GM21717 (cell line): ENCODE data around the gene CRAMP1.

Experiments used
- ATAC-seq: cut with Tn5 transposase; IDR thresholded peaks from one replicate; pipeline ENCODE4 v1.9.1; 2021; ENCODE audit warnings: mild to moderate bottlenecking, moderate library complexity; ENCODE audit not compliant: unreplicated experiment

CRAMP1 gene, protein sequence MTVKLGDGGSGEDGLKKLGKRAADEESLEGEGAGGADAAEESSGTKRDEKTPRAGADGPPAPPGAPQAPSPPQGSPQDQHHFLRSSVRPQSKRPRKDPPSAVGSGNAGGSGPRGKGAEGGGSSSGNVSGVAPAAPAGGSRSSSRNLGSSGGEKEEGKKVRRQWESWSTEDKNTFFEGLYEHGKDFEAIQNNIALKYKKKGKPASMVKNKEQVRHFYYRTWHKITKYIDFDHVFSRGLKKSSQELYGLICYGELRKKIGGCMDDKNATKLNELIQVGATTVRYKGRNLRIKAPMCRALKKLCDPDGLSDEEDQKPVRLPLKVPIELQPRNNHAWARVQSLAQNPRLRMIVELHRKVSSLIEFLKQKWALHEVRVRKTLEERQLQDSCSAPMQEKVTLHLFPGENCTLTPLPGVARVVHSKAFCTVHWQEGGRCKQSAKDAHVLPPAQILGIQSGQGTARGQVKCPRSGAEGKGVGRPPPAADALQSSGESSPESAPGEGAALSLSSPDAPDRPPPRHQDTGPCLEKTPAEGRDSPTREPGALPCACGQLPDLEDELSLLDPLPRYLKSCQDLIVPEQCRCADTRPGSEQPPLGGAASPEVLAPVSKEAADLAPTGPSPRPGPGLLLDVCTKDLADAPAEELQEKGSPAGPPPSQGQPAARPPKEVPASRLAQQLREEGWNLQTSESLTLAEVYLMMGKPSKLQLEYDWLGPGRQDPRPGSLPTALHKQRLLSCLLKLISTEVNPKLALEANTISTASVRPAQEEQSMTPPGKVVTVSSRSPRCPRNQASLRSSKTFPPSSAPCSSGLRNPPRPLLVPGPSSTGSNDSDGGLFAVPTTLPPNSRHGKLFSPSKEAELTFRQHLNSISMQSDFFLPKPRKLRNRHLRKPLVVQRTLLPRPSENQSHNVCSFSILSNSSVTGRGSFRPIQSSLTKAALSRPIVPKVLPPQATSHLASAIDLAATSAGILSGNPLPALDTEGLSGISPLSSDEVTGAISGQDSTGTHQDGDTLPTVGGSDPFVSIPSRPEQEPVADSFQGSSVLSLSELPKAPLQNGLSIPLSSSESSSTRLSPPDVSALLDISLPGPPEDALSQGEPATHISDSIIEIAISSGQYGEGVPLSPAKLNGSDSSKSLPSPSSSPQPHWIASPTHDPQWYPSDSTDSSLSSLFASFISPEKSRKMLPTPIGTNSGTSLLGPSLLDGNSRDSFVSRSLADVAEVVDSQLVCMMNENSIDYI (N-terminal part only)

DNA sequence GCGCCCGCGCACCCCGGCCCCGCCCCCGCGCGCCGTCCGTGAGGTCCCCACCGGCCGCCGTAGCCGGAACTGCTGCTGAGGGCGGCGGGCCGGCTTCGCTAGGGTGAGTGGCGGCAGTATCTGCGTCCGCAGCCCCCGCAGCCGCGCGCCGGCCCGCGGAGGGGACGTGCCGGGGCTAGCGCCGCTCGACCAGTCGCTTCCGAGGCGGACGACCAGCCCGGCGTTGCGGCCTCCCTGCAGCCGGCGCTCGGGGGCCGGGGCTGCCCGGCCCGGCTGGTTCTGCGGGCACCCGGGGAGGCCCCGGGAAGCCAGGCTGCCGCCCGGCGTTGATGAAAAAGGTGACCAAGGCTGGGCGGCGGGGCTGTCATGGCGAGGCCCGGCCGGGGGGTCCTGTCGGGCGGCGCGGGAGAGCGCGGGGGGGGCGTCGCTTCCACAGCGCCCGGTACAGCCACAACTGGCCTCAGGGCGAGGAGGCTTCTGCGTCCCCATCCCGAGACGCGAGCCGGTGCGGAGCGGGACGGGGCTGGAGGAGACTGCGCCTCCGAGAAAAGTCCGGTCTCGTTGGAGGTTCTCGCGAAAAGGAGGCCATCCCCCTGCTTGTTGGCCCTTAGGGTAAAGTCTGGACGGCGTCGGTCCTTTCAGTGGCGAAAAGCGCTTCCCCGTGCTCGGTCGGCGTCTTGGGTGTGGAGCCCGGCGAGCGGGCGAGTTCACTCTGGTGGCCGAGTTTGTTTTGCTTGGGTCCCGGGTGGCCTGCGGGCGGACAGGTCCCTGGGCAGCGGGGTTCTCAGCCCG lies at the start of gene CRAMP1:
Gene CRAMP1, plus strand, starts transcription at position 41 of the 792 bp plus-strand sequence. CDS start 2,280 bp downstream, outside the sequence.
- peak; percentile 7 for ATAC-seq

DNA sequence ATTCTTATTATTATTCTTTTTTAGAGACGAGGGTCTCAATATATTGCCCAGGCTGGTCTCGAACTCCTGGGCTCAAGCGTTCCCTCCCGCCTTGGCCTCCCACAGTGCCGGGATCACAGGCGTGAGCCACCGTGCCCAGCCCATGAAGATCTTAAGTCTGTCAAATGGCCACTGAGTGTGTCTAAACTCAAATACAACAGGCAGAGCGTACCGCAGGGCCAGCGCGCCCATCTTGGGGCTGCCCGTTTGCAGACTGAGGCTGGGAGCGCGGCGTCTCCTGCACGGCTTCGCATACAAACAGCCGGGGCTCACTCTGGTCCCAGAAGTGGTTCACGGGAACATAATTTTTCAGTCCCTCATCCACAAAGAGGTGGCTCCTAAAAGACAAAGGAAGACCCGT lies 48.4 kb upstream of the CRAMP1 start:
- ATAC-seq = no peak

DNA sequence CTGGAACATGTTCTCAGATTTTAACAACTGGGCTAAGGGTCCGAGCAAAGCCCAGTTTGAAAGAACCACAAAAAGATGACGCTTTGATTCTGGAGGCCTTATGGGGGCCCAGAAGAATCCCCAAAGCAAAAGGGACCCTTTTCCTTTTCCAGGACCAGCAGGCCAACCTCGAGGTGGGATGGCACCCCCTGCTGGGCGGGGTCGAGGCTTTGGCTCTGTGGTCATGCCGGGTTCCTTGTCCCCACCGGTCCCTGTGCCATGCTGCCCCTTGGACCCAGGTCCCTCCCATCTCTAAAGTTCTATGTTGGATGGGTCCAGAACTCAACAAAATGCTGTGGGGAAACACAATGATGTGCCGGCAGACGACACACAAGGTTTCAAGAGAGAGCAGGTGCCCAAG lies 47.8 kb upstream of the CRAMP1 start:
- no peak for ATAC-seq

DNA sequence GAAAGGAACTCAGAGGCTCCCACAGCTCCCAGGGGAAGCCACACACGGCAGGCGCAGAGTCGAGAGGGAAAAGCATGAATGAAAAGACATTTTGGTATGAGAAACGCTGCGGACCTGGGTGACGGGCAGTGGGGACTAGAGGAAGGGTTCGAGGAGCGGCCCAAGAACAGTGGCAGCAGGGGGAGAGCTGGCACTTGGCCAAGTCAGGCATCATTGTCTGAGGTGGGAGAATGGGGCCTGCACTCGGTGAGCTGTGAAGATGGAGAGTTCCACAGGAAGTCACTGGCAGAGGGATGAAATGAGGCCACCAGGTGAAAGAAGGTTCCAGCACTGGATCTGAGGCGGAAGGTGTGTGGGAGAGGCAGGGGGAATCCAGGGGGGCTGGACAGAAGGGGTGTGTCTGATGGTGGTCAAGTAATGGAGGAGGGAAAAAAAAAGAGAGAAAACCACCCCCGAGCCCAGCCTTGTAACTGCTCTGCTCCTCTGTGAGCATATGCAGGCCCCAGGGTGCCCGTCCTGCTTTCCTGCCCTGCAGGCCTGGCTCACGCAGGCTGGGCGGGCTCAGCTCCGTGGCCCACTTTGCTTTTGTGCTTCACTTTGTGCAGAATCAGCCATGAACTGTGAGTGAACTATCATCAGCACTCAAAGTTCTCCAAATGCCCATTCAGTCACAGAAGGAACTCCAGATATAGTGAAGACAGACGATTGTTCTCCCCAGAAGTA lies 46.9 kb upstream of the CRAMP1 start:
- no peak for ATAC-seq

DNA sequence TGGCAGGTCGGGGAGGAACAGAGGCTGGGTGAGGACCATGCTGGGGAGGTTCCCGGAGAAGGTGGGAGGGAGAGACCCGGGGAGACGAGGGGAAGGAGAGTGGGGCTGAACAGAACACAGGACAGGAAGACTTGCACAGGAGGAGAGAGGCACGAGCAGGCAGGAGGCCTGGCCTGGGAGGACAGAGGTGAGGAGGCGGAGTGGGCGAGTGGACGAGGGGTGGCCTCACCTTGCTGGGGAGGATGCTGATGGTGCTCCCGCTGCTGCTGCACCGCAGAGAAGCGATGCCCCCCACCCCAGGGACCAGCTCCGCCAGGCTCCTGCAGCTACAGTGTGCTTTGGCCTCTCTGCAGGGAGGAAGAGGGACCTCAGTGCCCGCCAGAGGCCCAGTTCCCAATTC lies 44.2 kb upstream of the CRAMP1 start:
- ATAC-seq = no peak

DNA sequence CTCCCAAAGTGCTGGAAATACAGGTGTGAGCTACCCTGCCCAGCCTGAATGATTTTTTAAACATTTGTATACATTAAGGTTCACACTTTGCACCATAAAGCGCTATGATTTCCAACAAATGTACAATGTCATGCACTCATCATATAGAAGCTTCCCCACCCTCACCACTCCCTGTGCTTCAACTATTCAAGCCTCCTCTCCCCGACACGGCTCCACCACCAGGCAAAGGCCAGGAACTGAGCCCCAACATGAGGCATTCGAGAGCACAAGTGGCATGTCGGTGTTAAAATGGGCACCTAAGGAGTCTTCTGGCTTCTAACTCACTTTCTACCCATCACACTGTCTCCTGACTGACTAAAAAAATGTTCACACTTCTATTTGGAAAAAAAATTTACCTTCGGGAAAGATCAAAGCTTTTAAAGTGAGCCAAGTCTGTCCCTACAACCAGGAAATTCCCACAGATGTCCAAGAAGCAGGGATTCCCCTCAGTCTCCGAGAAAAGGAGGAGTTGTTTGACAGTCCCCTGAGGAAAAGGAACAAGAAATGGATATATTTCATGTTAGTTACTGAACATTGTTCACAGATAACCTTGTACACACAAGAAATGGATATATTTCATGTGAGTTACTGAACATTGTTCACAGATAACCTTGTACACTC lies 41.0 kb upstream of the CRAMP1 start:
- ATAC-seq = no peak

DNA sequence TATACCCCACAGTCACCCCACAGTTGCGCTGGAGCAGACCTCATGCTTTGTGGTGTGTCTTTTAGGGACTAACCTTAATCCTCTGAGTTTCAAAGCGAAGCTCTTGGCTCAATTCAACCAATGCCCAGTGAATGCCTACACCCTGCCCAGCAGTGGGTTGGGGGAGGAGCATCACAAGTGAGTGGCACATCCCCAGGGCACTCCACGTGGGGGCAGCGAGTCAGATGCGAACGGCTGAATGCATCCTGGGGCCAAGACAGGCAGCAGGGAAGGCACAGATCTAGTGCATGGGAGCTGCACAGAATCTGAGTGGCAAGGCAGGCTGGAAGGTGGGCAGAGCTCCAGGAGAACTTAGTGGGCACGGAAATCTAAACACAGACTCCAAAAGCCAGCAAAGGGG lies 39.5 kb upstream of the CRAMP1 start:
- ATAC-seq = no peak

DNA sequence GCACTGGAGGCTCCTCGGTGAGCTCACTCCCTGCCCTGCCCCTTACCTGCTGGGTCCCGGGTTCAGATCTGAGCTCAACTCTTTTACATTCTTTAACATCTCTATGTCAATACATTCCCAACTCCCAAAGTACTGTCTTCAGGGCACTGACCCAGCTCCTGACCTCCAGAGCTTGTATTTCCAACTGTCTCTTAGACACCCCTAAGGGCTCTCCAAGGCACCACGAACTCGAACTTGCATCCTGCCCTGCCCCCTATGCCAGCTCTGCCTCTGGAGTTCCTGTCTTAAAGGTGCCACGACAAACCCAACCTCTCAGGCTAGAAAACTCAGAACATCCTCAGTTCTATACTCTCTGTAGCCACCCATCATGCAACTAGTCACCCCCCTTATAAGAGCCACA lies 38.9 kb upstream of the CRAMP1 start:
- no peak for ATAC-seq

DNA sequence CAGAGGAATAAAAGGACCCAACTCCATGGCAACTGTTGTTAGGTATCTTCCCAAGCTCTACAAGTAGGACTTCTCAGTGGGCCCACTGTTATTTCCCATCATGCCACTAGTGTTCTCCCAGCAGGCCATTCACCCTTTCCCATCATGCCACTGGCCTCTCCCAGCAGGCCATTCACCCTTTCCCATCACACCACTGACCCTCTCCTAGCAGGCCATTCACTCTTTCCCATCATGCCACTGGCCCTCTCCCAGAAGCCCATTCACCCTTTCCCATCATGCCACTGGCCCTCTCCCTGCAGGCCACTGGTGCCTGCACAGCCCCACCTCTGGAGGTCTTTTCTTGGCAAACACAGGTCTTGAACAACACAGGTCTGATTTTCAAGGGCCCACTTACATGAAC lies 36.6 kb upstream of the CRAMP1 start:
- ATAC-seq = no peak

DNA sequence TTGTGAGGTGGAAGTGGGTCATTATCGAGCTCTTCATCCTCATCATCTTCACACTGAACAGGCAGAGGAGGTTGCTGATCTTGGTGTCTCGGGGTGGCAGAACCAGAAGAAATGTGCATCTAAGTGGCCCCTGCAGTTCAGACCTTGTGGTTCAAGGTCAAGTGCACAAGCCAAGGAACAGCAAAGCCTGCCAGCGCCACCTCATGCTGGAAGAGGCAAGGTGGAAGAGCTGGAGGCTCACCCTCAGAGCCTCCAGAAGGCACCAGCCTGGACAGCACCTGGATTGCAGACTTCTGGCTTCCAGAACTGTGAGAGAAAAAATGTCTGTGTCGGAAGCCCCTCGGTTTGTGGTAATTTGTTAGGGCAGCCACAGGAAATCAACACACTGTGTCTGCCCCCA lies 32.9 kb upstream of the CRAMP1 start:
- no peak for ATAC-seq

DNA sequence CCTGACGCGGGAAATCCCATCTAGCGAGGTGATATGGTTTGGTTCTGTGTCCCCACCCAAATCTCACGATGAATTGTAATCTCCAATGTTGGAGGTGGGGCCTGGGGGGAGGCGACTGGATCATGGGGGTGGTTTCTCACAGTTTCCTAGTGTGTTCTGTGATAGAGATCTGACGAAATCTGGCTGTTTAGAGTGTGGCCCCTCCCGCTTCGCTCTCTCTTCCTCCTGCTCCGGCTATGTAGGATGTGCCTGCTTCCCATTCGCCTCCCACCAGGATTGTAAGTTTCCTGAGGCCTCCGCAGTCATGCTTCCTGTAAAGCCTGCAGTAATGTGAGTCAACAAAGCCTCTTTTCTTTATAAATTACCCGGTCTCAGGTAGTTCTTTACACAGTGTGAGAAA lies 31.9 kb upstream of the CRAMP1 start:
- no peak for ATAC-seq

DNA sequence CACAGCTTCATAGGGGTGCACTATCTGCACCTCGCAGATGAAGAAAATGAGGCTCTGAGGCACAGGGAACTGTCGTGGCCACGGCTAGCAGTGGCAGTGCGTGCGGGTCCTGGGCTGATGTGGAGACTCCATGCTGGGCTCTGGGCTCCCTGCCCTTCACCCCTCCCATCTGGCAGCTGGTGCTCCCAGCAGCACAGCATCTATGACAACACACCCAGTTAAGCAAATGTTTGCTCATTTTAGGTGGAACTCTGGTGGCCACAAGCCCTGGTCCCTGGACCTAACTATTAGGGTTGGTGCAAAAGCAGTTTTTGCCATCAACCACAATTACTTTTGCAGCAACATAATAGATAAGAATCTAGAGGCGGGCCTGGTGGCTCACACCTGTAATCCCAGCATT lies 31.2 kb upstream of the CRAMP1 start:
- ATAC-seq = no peak

DNA sequence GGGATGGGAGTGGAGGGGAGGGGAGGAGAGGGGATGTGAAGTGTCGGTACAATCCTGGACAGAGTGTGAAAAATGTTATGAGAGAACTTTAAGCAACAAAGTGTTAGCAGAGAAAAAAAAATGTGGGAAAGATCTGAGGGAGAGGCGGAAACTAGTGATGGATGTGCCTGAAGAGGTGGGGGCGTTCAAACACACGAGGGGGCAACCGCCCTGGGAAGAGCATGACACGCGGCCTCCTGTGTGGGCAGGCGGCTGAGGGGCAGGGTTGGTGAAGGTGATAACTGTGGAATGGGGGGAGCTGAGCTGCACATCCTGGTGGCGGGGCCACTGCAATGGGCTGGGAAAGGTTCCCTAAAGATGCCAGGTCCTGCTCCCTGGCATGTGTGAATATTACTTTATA lies 30.4 kb upstream of the CRAMP1 start:
- no peak for ATAC-seq

DNA sequence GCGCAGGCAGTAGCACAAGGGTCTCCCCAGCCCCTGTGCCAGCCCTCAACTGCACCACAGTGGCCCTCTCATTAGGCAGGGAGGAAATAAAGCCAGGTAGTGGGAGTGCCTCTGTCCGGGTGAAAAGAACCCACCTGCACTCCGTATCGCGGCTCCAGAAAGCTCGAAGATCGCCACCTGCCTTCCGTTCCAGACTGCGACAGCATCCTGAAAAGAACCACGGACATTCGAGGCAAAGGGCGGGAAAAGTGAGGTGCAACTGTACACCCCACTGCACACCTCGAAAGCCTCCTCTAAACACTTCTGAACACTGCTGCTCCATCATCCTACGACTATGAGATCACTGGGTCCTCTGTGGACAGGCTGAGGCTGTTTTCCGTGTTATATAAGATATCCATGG lies 29.0 kb upstream of the CRAMP1 start:
- no peak for ATAC-seq

DNA sequence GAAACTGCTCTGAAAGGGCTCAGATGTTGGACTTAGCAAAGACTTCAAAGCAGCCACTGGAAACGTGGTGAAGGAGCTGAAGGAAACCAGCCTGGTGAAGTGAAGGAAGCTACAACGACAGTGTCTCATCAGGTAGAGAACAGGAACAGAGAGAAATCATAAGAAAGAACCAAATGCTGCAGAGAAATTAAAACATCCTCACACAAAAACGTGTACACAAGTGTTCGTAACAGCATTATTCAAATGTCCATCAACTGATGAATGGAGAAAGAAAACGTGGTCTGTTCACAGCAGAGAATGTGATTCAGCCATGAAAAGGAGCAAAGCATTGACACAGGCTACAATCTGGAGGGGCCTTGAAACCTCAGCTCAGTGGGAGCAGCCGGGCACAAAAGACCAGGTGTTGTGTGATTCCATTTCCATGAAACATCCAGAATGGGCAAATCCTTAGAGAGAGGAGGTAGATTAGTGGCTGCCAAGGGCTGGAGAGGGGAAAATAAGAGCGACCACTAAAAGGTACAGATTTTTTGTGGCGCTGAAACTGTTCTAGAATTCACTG lies 27.2 kb upstream of the CRAMP1 start:
- no peak for ATAC-seq

DNA sequence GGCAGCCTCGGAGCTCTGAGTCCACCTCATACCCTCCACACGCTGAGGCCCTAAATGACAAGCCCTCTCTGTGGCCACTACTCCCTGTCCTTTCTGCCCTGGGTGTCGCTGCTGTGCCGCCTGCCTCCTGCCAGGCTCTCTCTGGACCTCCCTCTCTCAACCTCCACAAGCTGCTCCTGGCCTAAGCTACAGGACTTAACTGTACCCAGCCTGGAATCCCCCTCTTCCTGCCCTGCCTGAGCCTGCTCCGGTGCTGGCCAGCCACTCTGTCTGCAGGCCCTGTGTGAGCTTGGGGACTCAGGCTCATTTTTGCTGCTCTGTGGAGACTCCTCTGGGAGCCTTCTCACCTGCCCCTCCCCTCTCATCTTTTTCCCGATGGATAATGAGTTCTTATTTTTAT lies 21.8 kb upstream of the CRAMP1 start:
- no peak for ATAC-seq

DNA sequence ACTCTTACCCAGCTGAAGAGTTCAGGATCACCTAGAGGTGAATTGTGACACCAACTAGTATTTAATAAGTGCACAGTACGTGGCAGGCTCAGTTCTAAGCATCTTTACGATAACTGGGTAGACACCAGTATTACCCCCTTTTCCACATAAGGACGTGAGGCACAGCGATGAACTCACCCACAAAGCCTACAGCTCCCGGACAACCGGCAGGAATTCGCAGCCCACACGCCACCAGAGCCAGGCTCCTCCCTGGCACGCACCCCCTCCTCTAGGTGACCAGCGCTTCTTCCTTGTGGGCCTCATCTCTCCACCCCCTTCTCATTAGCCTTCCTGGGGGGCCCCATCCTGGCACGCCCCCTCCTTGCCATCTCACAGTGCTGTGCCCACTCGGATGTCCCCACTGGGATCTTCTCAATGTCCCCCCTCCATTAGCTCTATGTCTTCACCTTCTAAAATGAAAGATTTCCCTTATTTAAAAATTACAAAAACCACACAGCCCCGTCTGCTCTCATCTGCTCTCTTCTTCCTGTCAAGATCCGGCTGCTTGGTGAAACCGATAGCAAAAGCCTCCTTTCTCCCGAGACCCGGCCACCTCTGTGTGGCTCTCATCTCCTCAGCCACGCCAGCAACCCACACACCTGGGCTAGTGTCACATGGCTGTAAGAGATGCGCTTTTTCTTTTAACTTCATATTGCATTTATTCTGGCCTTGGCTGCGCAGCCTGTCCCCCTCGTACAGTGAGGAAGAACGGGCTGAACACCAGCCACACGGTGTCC lies 21.0 kb upstream of the CRAMP1 start:
- no peak for ATAC-seq

DNA sequence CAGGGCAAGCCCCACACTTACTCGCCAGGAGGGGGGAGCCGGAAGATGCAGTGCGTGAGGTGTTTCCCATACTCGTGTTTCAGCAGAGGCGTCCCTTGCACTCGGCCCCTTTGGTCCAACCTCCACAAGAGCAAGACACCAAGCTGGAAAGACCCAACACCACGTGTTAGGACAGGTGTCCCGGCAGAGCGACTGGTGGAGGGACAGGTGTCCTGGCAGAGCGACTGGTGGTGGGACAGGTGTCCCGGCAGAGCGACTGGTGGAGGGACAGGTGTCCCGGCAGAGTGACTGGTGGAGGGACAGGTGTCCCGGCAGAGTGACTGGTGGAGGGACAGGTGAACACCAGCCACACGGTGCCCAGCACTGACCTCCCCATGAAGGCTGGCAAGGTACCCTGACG lies 19.7 kb upstream of the CRAMP1 start:
- no peak for ATAC-seq
